H1 (cell line): ENCODE results near the gene DDR1. TPM values are rescaled to one million over a fixed set of nuclear protein-coding genes. Genes with fewer than 3 reads are reported as not detected.

Experiments used
- CTCF ChIA-PET: fragments of 300-600 bp; sonication (Branson Sonifier 250); formaldehyde crosslinking; loops from one replicate; lab custom pipeline; 2021; ENCODE audit not compliant: partially characterized antibody; lab: Charles Lee
- POLR2A ChIA-PET: fragments of 300-600 bp; sonication (Branson Sonifier 250); formaldehyde crosslinking; loops from one replicate; lab custom pipeline; 2021; ENCODE audit warnings: inconsistent platforms; ENCODE audit not compliant: partially characterized antibody; lab: Charles Lee
- DNase-seq, 2 experiments: peaks; one replicate each; pipeline versions ENCODE4 v3.0.0 to v3.0.0-alpha.2; 2010 to 2022; ENCODE audit warnings: low spot score in 2 of 2, low read depth in 1 of 2, mixed read lengths in 1 of 2
- FAIRE-seq: peaks from 2 replicates; lab custom pipeline; 2011; peaks lifted over from hg19 to GRCh38; lab: Jason Lieb, UNC
- H2AFZ ChIP-seq: 2 replicates; pipeline ENCODE4 v1.8.1; 2012; ENCODE audit warnings: low read length, inconsistent platforms
- H2AK5ac ChIP-seq: 2 replicates; pipeline ENCODE4 v1.6.1; 2013; ENCODE audit warnings: low read depth, low read length
- H2BK120ac ChIP-seq: replicated peaks from 2 replicates; pipeline ENCODE3; 2013; ENCODE audit warnings: low read depth, low read length, inconsistent platforms
- H2BK12ac ChIP-seq: 2 replicates; pipeline ENCODE4 v1.6.1; 2013; ENCODE audit warnings: low read depth, low read length
- H2BK15ac ChIP-seq: 2 replicates; pipeline ENCODE4 v1.6.1; 2013; ENCODE audit warnings: low read length
- H2BK20ac ChIP-seq: 2 replicates; pipeline ENCODE4 v1.6.1; 2013; ENCODE audit warnings: low read length
- H2BK5ac ChIP-seq: 2 replicates; pipeline ENCODE4 v1.6.1; 2013; ENCODE audit warnings: low read depth, low read length
- H3K14ac ChIP-seq: 2 replicates; pipeline ENCODE4 v1.6.1; 2013; ENCODE audit warnings: inconsistent platforms; ENCODE audit not compliant: insufficient read length
- H3K18ac ChIP-seq: 2 replicates; pipeline ENCODE4 v1.6.1; 2013; ENCODE audit warnings: low read length; ENCODE audit errors: extremely low read depth
- H3K23ac ChIP-seq: 2 replicates; pipeline ENCODE4 v1.6.1; 2013; ENCODE audit warnings: inconsistent platforms; ENCODE audit not compliant: insufficient read length
- H3K23me2 ChIP-seq: 2 replicates; pipeline ENCODE4 v1.6.1; 2013; ENCODE audit warnings: low read depth, low read length
- H3K27ac ChIP-seq: 2 replicates; pipeline ENCODE4 v1.6.1; 2011; ENCODE audit warnings: low read depth, low read length, inconsistent platforms
- H3K27me3 ChIP-seq, 4 experiments: replicated peaks in 1 of 4; 1 replicate in 1 of 4; 2 replicates in 3 of 4; pipeline versions ENCODE4 v1.6.1 to v1.8.1; 2011 to 2013; ENCODE audit warnings: low read length in 3 of 4, mild to moderate bottlenecking in 3 of 4, inconsistent platforms in 2 of 4, mixed read lengths in 2 of 4, moderate library complexity in 1 of 4; ENCODE audit not compliant: control insufficient read depth in 3 of 4, insufficient read depth in 3 of 4; ENCODE audit errors: extremely low read depth in 1 of 4
- H3K36me3 ChIP-seq, 4 experiments: 2 replicates each; pipeline versions ENCODE4 v1.6.1 to v1.8.1; 2011 to 2013; ENCODE audit warnings: mild to moderate bottlenecking in 4 of 4, low read length in 3 of 4, moderate library complexity in 2 of 4, control low read depth in 1 of 4, inconsistent platforms in 1 of 4; ENCODE audit not compliant: insufficient read depth in 4 of 4, control insufficient read depth in 2 of 4
- H3K4ac ChIP-seq: replicated peaks from 2 replicates; pipeline ENCODE3; 2013; ENCODE audit warnings: low read length, low read depth, mixed read lengths, inconsistent platforms; ENCODE audit not compliant: insufficient read length
- H3K4me1 ChIP-seq, 4 experiments: replicated peaks in 1 of 4; 1 replicate in 1 of 4; 2 replicates in 3 of 4; pipeline versions ENCODE4 v1.6.1 to v1.8.1; 2011 to 2013; ENCODE audit warnings: low read length in 3 of 4, inconsistent platforms in 2 of 4, mixed read lengths in 1 of 4; ENCODE audit not compliant: insufficient read depth in 4 of 4, control insufficient read depth in 3 of 4
- H3K4me2 ChIP-seq, 2 experiments: 2 replicates each; pipeline versions ENCODE4 v1.6.1 to v1.8.1; 2011 to 2013; ENCODE audit warnings: low read depth in 2 of 2, low read length in 2 of 2, control low read depth in 1 of 2, inconsistent platforms in 1 of 2, mild to moderate bottlenecking in 1 of 2; ENCODE audit not compliant: insufficient read depth in 1 of 2
- H3K4me3 ChIP-seq, 4 experiments: fragments of 200-600, 300-600 bp in 1 of 4; sonication (generic), shearing (Covaris generic), sonication (Bioruptor Twin) in 1 of 4; 2 replicates each; pipeline versions ENCODE4 v1.5.1 to v1.8.1; 2011 to 2016; ENCODE audit warnings: low read length in 4 of 4, low read depth in 3 of 4, control low read depth in 2 of 4, inconsistent platforms in 2 of 4, mild to moderate bottlenecking in 2 of 4, mixed read lengths in 1 of 4, moderate library complexity in 1 of 4; ENCODE audit not compliant: insufficient read depth in 2 of 4; ENCODE audit errors: extremely low read depth in 1 of 4
- H3K56ac ChIP-seq: replicated peaks from 2 replicates; pipeline ENCODE3; 2013; ENCODE audit warnings: low read depth, mild to moderate bottlenecking, mixed read lengths, low read length, inconsistent platforms; ENCODE audit not compliant: insufficient read length
- H3K79me1 ChIP-seq: 2 replicates; pipeline ENCODE4 v1.6.1; 2013; ENCODE audit warnings: low read depth, low read length, control low read depth
- H3K79me2 ChIP-seq, 2 experiments: 2 replicates each; pipeline versions ENCODE4 v1.6.1 to v1.8.1; 2012 to 2013; ENCODE audit warnings: low read length in 2 of 2, mild to moderate bottlenecking in 2 of 2, inconsistent platforms in 1 of 2; ENCODE audit not compliant: insufficient read depth in 2 of 2, control insufficient read depth in 1 of 2
- H3K9ac ChIP-seq, 4 experiments: replicated peaks in 1 of 4; 1 replicate in 1 of 4; 2 replicates in 3 of 4; pipeline versions ENCODE4 v1.6.1 to v1.8.1; 2011 to 2013; ENCODE audit warnings: low read depth in 3 of 4, low read length in 3 of 4, control low read depth in 2 of 4, mild to moderate bottlenecking in 2 of 4, moderate library complexity in 2 of 4, inconsistent platforms in 1 of 4; ENCODE audit errors: extremely low read depth in 1 of 4
- H3K9me3 ChIP-seq, 2 experiments: 2 replicates each; pipeline versions ENCODE4 v1.6.1 to v1.8.1; 2012 to 2013; ENCODE audit warnings: mild to moderate bottlenecking in 2 of 2, moderate library complexity in 2 of 2, control low read depth in 1 of 2, inconsistent platforms in 1 of 2, low read depth in 1 of 2, low read length in 1 of 2, mixed read lengths in 1 of 2; ENCODE audit not compliant: insufficient read depth in 2 of 2
- H4K20me1 ChIP-seq, 2 experiments: replicated peaks in 1 of 2; 2 replicates each; pipeline versions ENCODE3 to v1.8.1; 2011 to 2013; ENCODE audit warnings: inconsistent platforms in 2 of 2, low read length in 2 of 2, mild to moderate bottlenecking in 1 of 2; ENCODE audit not compliant: insufficient read depth in 2 of 2, control insufficient read depth in 1 of 2
- H4K5ac ChIP-seq: 2 replicates; pipeline ENCODE4 v1.6.1; 2013; ENCODE audit warnings: low read length, low read depth, mixed read lengths, inconsistent platforms; ENCODE audit not compliant: insufficient read length
- H4K8ac ChIP-seq: 2 replicates; pipeline ENCODE4 v1.8.0; 2013; ENCODE audit warnings: mild to moderate bottlenecking, moderate library complexity, low read length, inconsistent platforms; ENCODE audit not compliant: insufficient read depth; ENCODE audit errors: extremely low read depth
- H4K91ac ChIP-seq: replicated peaks from 2 replicates; pipeline ENCODE3; 2013; ENCODE audit warnings: low read length, mixed read lengths, inconsistent platforms; ENCODE audit not compliant: insufficient read length
- ASH2L ChIP-seq: fragments of 200-600, 300-600 bp; sonication (generic); IDR thresholded peaks from one replicate; pipeline ENCODE4 v1.7.1; 2017; ENCODE audit warnings: low read length
- BCL11A ChIP-seq, 2 experiments: IDR thresholded peaks; one replicate each; pipeline ENCODE4 v1.6.1; 2011; ENCODE audit warnings: low read depth in 2 of 2, low read length in 2 of 2, mild to moderate bottlenecking in 2 of 2
- RXRA ChIP-seq: IDR thresholded peaks from 2 replicates; pipeline ENCODE4 v1.6.1; 2011; ENCODE audit warnings: low read depth, mild to moderate bottlenecking, low read length, moderate library complexity; ENCODE audit not compliant: insufficient read depth
- WGBS, 2 experiments: shearing (Covaris generic) in 1 of 2; methylation state at CpG; one replicate each; pipeline versions ENCODE4 v1.1.6 to v1.1.7; 2013 to 2015; ENCODE audit warnings: low lambda C conversion rate in 2 of 2, mixed read lengths in 2 of 2, inconsistent platforms in 1 of 2, low coverage in 1 of 2, missing lambda C conversion rate in 1 of 2; ENCODE audit not compliant: insufficient replicate concordance in 2 of 2, insufficient coverage in 1 of 2, insufficient read length in 1 of 2; ENCODE audit errors: extremely low coverage in 1 of 2, missing lambda C conversion rate in 1 of 2; 5-methylcytosine and 5-hydroxymethylcytosine counted together
- polyA plus RNA-seq, 7 experiments: library from polyadenylated mRNA; depleted of rRNA in 3 of 7; stranded (reverse) in 5 of 7; unstranded in 2 of 7; fragments of >200 nt in 5 of 7; fragments of 200-250 nt in 2 of 7; gene quantifications; 1 replicate in 5 of 7; 2 replicates in 1 of 7; 4 replicates in 1 of 7; pipeline versions ENCODE4 v1.2.1 to v1.2.3, GENCODE V29; 2011 to 2013; ENCODE audit warnings: missing spikeins in 2 of 7, mixed read lengths in 2 of 7
- total RNA-seq: library from RNA; stranded (reverse); fragmentation: NEBNext Ultra II Directional; extraction: Animal tissue kit (Norgen Biotek cat#: 25700); gene quantifications from 2 replicates; pipeline ENCODE4 v1.2.1, GENCODE V29; 2021

DDR1 gene
- total and polyA plus RNA-seq, 2 of the 8 experiments (the other 6 are each of a cell fraction or from before 2014, with no cell fraction given): 99.4 to 181 TPM

DNA sequence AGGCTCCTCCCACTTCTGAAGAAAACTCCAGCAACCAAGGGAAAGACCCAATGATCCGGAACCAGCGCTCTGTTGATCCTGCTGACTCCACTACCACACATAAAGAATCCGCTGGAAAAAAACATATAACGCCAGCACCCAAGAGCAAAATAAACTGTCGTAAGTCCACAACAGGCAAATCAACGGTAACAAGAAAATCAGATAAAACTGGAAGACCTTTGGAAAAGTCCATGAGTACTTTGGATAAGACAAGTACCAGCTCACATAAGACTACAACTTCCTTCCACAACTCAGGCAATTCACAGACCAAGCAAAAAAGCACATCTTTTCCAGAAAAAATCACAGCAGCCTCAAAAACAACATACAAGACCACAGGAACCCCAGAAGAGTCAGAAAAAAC, 64.5 kb downstream of the DDR1 start:
- H3K23ac ChIP-seq: no peak overlapping the region
- no peak overlapping the region for H3K4me2 ChIP-seq
- H3K36me3 ChIP-seq: no peaks in the 10 kb centered on the region
- H2BK20ac ChIP-seq: no peak overlapping the region
- no peak overlapping the region for H3K14ac ChIP-seq
- H3K27ac ChIP-seq: no peak overlapping the region
- H2BK5ac ChIP-seq: no peak overlapping the region
- no peak overlapping the region for H2AK5ac ChIP-seq
- no peak overlapping the region for H3K4ac ChIP-seq
- no peak overlapping the region for H2BK120ac ChIP-seq
- no peak overlapping the region for H3K9ac ChIP-seq
- H2BK15ac ChIP-seq: no peak overlapping the region
- H3K4me1 ChIP-seq: peaks cover 0 to 3% (median 0%) of the 10 kb centered on the region in 4 experiments; a peak in 1 of 7 replicates
- ChIA-PET POLR2A (interaction anchor here (0.5 kb wide), 1 partner anchor 239 kb away, joined by 3 read pairs; no protein-coding TSS in a partner anchor), CTCF (no interaction called here)
- no peak overlapping the region for H4K5ac ChIP-seq
- FAIRE-seq: no peak
- H4K8ac ChIP-seq: no peak overlapping the region
- H2BK12ac ChIP-seq: no peak overlapping the region
- no peak overlapping the region for H3K56ac ChIP-seq
- no peaks in the 10 kb centered on the region for H3K79me2 ChIP-seq
- H3K27me3 ChIP-seq: peaks cover 0 to 3% (median 0%) of the 10 kb centered on the region in 4 experiments; a peak in 1 of 7 replicates
- H3K4me3 ChIP-seq: no peak overlapping the region
- H3K18ac ChIP-seq: no peak overlapping the region
- no peak for DNase-seq
- H4K20me1 ChIP-seq: no peaks in the 10 kb centered on the region
- no peaks in the 10 kb centered on the region for H3K79me1 ChIP-seq
- H3K9me3 ChIP-seq: no peaks in the 10 kb centered on the region
- H2AFZ ChIP-seq: no peak overlapping the region
- H4K91ac ChIP-seq: no peak overlapping the region
- H3K23me2 ChIP-seq: no peaks in the 10 kb centered on the region; the same call in 1 of the 2 replicates
- 96% methylated on average over 6 of the region's 6 CpGs; no CpG with 5 or more reads in 1 of the 2 experiments for WGBS, 2 experiments
- no peak for TF ChIP-seq RXRA
- TF ChIP-seq BCL11A (IDR thresholded peaks at IDR 0.05; ENCODE audit: low read depth in 2 of 2, low read length in 2 of 2): no peak
- no peak for TF ChIP-seq ASH2L
